ENCODE measurements around the gene PCDH1. TPM values are rescaled to one million over a fixed set of nuclear protein-coding genes. Genes with fewer than 3 reads are reported as not detected.

Gene PCDH1
- total RNA-seq, 1 donor from 2014 or later = 11.5 TPM

GRCh38 chr5:141809380-141810096 lies 68.7 kb downstream of the PCDH1 start:
- no peaks in the 10 kb centered on the region for H3K36me3 ChIP-seq (ENCODE audit: insufficient read depth, low read length)
- no peak overlapping the region for H2AFZ ChIP-seq (ENCODE audit: low read depth, low read length)
- no peak for TF ChIP-seq EZH2 (IDR thresholded peaks at IDR 0.05; ENCODE audit: insufficient read depth, low read length)
- TF ChIP-seq, protein P1, sequence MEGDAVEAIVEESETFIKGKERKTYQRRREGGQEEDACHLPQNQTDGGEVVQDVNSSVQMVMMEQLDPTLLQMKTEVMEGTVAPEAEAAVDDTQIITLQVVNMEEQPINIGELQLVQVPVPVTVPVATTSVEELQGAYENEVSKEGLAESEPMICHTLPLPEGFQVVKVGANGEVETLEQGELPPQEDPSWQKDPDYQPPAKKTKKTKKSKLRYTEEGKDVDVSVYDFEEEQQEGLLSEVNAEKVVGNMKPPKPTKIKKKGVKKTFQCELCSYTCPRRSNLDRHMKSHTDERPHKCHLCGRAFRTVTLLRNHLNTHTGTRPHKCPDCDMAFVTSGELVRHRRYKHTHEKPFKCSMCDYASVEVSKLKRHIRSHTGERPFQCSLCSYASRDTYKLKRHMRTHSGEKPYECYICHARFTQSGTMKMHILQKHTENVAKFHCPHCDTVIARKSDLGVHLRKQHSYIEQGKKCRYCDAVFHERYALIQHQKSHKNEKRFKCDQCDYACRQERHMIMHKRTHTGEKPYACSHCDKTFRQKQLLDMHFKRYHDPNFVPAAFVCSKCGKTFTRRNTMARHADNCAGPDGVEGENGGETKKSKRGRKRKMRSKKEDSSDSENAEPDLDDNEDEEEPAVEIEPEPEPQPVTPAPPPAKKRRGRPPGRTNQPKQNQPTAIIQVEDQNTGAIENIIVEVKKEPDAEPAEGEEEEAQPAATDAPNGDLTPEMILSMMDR (IDR thresholded peaks at IDR 0.05; ENCODE audit: insufficient read depth, low read depth, low read length) = no peak
- H4K20me1 ChIP-seq (ENCODE audit: insufficient read depth, low read length) = no peaks in the 10 kb centered on the region
- peaks cover 40% of the 10 kb centered on the region for H3K27me3 ChIP-seq (ENCODE audit: insufficient read depth, low read length)
- Mint-ChIP-seq H3K9me3 (ENCODE audit: unreplicated experiment) (no peaks in the 10 kb centered on the region), H3K4me3 (ENCODE audit: unreplicated experiment) (no peak overlapping the region), H3K4me1 (ENCODE audit: low read depth, unreplicated experiment) (no peaks in the 10 kb centered on the region), H3K36me3 (ENCODE audit: low read depth, unreplicated experiment) (no peaks in the 10 kb centered on the region), H3K27me3 (ENCODE audit: low read depth, unreplicated experiment) (peaks cover 61% of the 10 kb centered on the region), H3K27ac (ENCODE audit: unreplicated experiment) (no peak overlapping the region)
- H3K4me2 ChIP-seq (ENCODE audit: low read length) = no peak overlapping the region
- H3K27ac ChIP-seq (ENCODE audit: low read depth, low read length) = no peak overlapping the region
- FAIRE-seq (no peak), DNase-seq (ENCODE audit: low read depth) (no peak)
- no peaks in the 10 kb centered on the region for H3K4me1 ChIP-seq (ENCODE audit: insufficient read depth, low read length)
- no peak overlapping the region for H3K4me3 ChIP-seq (ENCODE audit: insufficient read depth, low read depth, low read length)
- no peak overlapping the region for H3K9ac ChIP-seq (ENCODE audit: low read length)
- no peaks in the 10 kb centered on the region for H3K79me2 ChIP-seq (ENCODE audit: insufficient read depth, low read length)
- H3K9me3 ChIP-seq (ENCODE audit: insufficient read depth, low read depth, low read length) = no peaks in the 10 kb centered on the region

GRCh38 chr5:141808857-141809256 lies 69.4 kb downstream of the PCDH1 start:
- Histone ChIP-seq H3K79me2 (ENCODE audit: insufficient read depth, low read length) (no peaks in the 10 kb centered on the region), H3K27ac (ENCODE audit: low read depth, low read length) (no peak overlapping the region), H3K36me3 (ENCODE audit: insufficient read depth, low read length) (no peaks in the 10 kb centered on the region), H3K4me3 (ENCODE audit: insufficient read depth, low read depth, low read length) (no peak overlapping the region), H3K9ac (ENCODE audit: low read length) (no peak overlapping the region), H2AFZ (ENCODE audit: low read depth, low read length) (no peak overlapping the region), H4K20me1 (ENCODE audit: insufficient read depth, low read length) (no peaks in the 10 kb centered on the region), H3K9me3 (ENCODE audit: insufficient read depth, low read depth, low read length) (no peaks in the 10 kb centered on the region), H3K27me3 (ENCODE audit: insufficient read depth, low read length) (peaks cover 45% of the 10 kb centered on the region), H3K4me2 (ENCODE audit: low read length) (no peak overlapping the region), H3K4me1 (ENCODE audit: insufficient read depth, low read length) (no peaks in the 10 kb centered on the region)
- TF ChIP-seq, protein P1 (IDR thresholded peaks at IDR 0.05; ENCODE audit: insufficient read depth, low read depth, low read length) = no peak
- TF ChIP-seq EZH2 (IDR thresholded peaks at IDR 0.05; ENCODE audit: insufficient read depth, low read length) = no peak
- Mint-ChIP-seq H3K9me3 (ENCODE audit: unreplicated experiment) (no peaks in the 10 kb centered on the region), H3K4me1 (ENCODE audit: low read depth, unreplicated experiment) (peaks cover 1% of the 10 kb centered on the region), H3K27me3 (ENCODE audit: low read depth, unreplicated experiment) (peaks cover 66% of the 10 kb centered on the region), H3K27ac (ENCODE audit: unreplicated experiment) (no peak overlapping the region), H3K4me3 (ENCODE audit: unreplicated experiment) (no peak overlapping the region), H3K36me3 (ENCODE audit: low read depth, unreplicated experiment) (no peaks in the 10 kb centered on the region)
- FAIRE-seq (no peak), DNase-seq (ENCODE audit: low read depth) (no peak)

DNA sequence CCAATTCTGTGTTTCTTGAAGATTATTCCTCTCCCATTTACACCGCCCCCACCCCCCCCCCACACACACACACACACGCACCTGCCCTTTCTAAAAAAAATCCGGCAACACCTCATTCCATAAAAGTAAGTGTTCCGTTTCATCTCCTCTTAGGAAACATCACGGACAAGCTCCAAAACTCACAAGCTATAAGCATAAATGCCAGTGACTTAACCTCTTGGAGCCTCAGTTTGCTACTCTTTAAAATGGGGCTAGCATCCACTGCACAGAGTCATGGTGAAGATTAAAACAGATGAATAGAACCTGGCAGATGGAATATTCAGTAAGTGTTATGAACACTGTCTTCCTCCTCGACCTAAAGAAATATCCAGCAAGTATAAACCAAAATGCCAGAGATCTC lies 70.5 kb downstream of the PCDH1 start:
- H3K79me2 ChIP-seq (ENCODE audit: insufficient read depth, low read length) = no peaks in the 10 kb centered on the region
- no peak for TF ChIP-seq EZH2 (IDR thresholded peaks at IDR 0.05; ENCODE audit: insufficient read depth, low read length)
- TF ChIP-seq, protein P1 (IDR thresholded peaks at IDR 0.05; ENCODE audit: insufficient read depth, low read depth, low read length) = no peak
- no peaks in the 10 kb centered on the region for H4K20me1 ChIP-seq (ENCODE audit: insufficient read depth, low read length)
- no peak overlapping the region for H3K27ac Mint-ChIP-seq (ENCODE audit: unreplicated experiment)
- no peaks in the 10 kb centered on the region for H3K9me3 ChIP-seq (ENCODE audit: insufficient read depth, low read depth, low read length)
- H2AFZ ChIP-seq (ENCODE audit: low read depth, low read length) = no peak overlapping the region
- H3K4me1 ChIP-seq (ENCODE audit: insufficient read depth, low read length) = no peaks in the 10 kb centered on the region
- no peak for FAIRE-seq
- H3K36me3 ChIP-seq (ENCODE audit: insufficient read depth, low read length) = no peaks in the 10 kb centered on the region
- H3K9ac ChIP-seq (ENCODE audit: low read length) = no peak overlapping the region
- no peaks in the 10 kb centered on the region for H3K36me3 Mint-ChIP-seq (ENCODE audit: low read depth, unreplicated experiment)
- no peak overlapping the region for H3K4me2 ChIP-seq (ENCODE audit: low read length)
- H3K9me3 Mint-ChIP-seq (ENCODE audit: unreplicated experiment) = no peaks in the 10 kb centered on the region
- H3K27me3 Mint-ChIP-seq (ENCODE audit: low read depth, unreplicated experiment) = peaks cover 75% of the 10 kb centered on the region
- no peak overlapping the region for H3K27ac ChIP-seq (ENCODE audit: low read depth, low read length)
- peaks cover 1% of the 10 kb centered on the region for H3K4me1 Mint-ChIP-seq (ENCODE audit: low read depth, unreplicated experiment)
- no peak overlapping the region for H3K4me3 Mint-ChIP-seq (ENCODE audit: unreplicated experiment)
- H3K27me3 ChIP-seq (ENCODE audit: insufficient read depth, low read length) = peaks cover 55% of the 10 kb centered on the region
- no peak overlapping the region for H3K4me3 ChIP-seq (ENCODE audit: insufficient read depth, low read depth, low read length)
- no peak for DNase-seq (ENCODE audit: low read depth)

All from astrocyte (in vitro differentiated cells and primary cell).